B cell (primary cell): ENCODE measurements around the gene ITGA2B. TPM values are rescaled to one million over a fixed set of nuclear protein-coding genes. Genes with fewer than 3 reads are reported as not detected.

Experiments used
- ATAC-seq: fragments of 200-7000 bp; cut with Tn5 transposase; one replicate; pipeline ENCODE4 v1.10.0; 2021; ENCODE audit warnings: low read depth, mild to moderate bottlenecking, moderate number of reproducible peaks, moderate library complexity
- CTCF ChIA-PET: fragments of 350-600 bp; sonication (Branson Sonifier 250); formaldehyde crosslinking; loops from one replicate; lab custom pipeline; 2021; ENCODE audit warnings: antibody characterized with exemption, inconsistent platforms; lab: Charles Lee
- POLR2A ChIA-PET: fragments of 350-600 bp; sonication (Branson Sonifier 250); formaldehyde crosslinking; loops from one replicate; lab custom pipeline; 2021; ENCODE audit warnings: antibody characterized with exemption; lab: Charles Lee
- DNase-seq: peaks from one replicate; pipeline ENCODE4 v3.0.0; 2013
- H2AFZ ChIP-seq: 2 replicates; pipeline ENCODE4 v1.6.1; 2012; ENCODE audit warnings: mild to moderate bottlenecking, low read depth, low read length; ENCODE audit not compliant: insufficient read depth, poor library complexity, severe bottlenecking
- H3K27ac ChIP-seq, 2 donors: 1 replicate in 1 of 2; 2 replicates in 1 of 2; pipeline ENCODE4 v1.5.1; 2012 to 2013; ENCODE audit warnings: low read length in 2 of 2, mild to moderate bottlenecking in 2 of 2, moderate library complexity in 1 of 2
- H3K27me3 ChIP-seq, 4 experiments: fragments of 200-600 bp in 1 of 4; sonication (generic) in 1 of 4; replicated peaks in 1 of 4; 1 replicate in 2 of 4; 2 replicates in 2 of 4; pipeline versions ENCODE4 v1.6.1 to v1.7.0; 2013 to 2016; ENCODE audit warnings: low read length in 3 of 4, mild to moderate bottlenecking in 2 of 4, mixed read lengths in 1 of 4, moderate library complexity in 1 of 4; ENCODE audit not compliant: insufficient read depth in 4 of 4, control insufficient read depth in 3 of 4; ENCODE audit errors: control extremely low read depth in 1 of 4
- H3K36me3 ChIP-seq, 2 experiments: replicated peaks in 1 of 2; 1 replicate in 1 of 2; 2 replicates in 1 of 2; pipeline versions ENCODE4 v1.6.1 to v1.7.1; 2013; ENCODE audit warnings: low read length in 1 of 2; ENCODE audit not compliant: insufficient read depth in 2 of 2, control insufficient read depth in 1 of 2; ENCODE audit errors: control extremely low read depth in 1 of 2, extremely low read depth in 1 of 2
- H3K4me1 ChIP-seq, 2 donors: fragments of 200-600 bp in 1 of 2; sonication (generic) in 1 of 2; 1 replicate in 1 of 2; 2 replicates in 1 of 2; pipeline versions ENCODE4 v1.5.1 to v1.6.1; 2013 to 2017; ENCODE audit warnings: low read length in 2 of 2; ENCODE audit not compliant: control insufficient read depth in 2 of 2, insufficient read depth in 2 of 2
- H3K4me2 ChIP-seq: replicated peaks from 2 replicates; pipeline ENCODE3; 2012; ENCODE audit warnings: mild to moderate bottlenecking, low read depth, low read length; ENCODE audit not compliant: poor library complexity, severe bottlenecking
- H3K4me3 ChIP-seq, 5 experiments: fragments of 200-600 bp in 1 of 5; sonication (generic) in 1 of 5; 1 replicate in 3 of 5; 2 replicates in 2 of 5; pipeline versions ENCODE4 v1.5.1 to v1.7.0; 2011 to 2016; ENCODE audit warnings: low read length in 4 of 5, mild to moderate bottlenecking in 4 of 5, low read depth in 2 of 5, control low read depth in 1 of 5, moderate library complexity in 1 of 5; ENCODE audit not compliant: insufficient read depth in 1 of 5; ENCODE audit errors: control extremely low read depth in 1 of 5, extremely low read depth in 1 of 5
- H3K79me2 ChIP-seq: fragments of 200-600 bp; sonication (generic); one replicate; pipeline ENCODE4 v1.6.0; 2016; ENCODE audit warnings: low read length; ENCODE audit not compliant: control insufficient read depth, insufficient read depth
- H3K9ac ChIP-seq: fragments of 200-600 bp; sonication (generic); 2 replicates; pipeline ENCODE4 v1.6.1; 2017; ENCODE audit warnings: mild to moderate bottlenecking, low read length, moderate library complexity
- H3K9me3 ChIP-seq, 3 donors: one replicate each; pipeline versions ENCODE4 v1.6.1 to v1.7.1; 2013; ENCODE audit warnings: low read length in 2 of 3; ENCODE audit not compliant: control insufficient read depth in 2 of 3, insufficient read depth in 1 of 3; ENCODE audit errors: control extremely low read depth in 1 of 3
- H4K20me1 ChIP-seq: 2 replicates; pipeline ENCODE4 v1.6.0; 2012; ENCODE audit warnings: mild to moderate bottlenecking, low read length; ENCODE audit not compliant: insufficient read depth, control insufficient read depth, poor library complexity, severe bottlenecking
- H3K27ac Mint-ChIP-seq: one replicate; pipeline ENCODE4 v1.8.0; 2021; ENCODE audit warnings: mixed read lengths
- H3K27me3 Mint-ChIP-seq: one replicate; pipeline ENCODE4 v1.8.0; 2021; ENCODE audit warnings: mixed read lengths
- H3K4me1 Mint-ChIP-seq: one replicate; pipeline ENCODE4 v1.8.0; 2021; ENCODE audit warnings: mixed read lengths
- H3K4me3 Mint-ChIP-seq: one replicate; pipeline ENCODE4 v1.8.0; 2021; ENCODE audit warnings: mixed read lengths
- H3K9me3 Mint-ChIP-seq: one replicate; pipeline ENCODE4 v1.8.0; 2022; ENCODE audit warnings: mixed read lengths; ENCODE audit not compliant: insufficient read depth
- EZH2 ChIP-seq: IDR thresholded peaks from 2 replicates; pipeline ENCODE4 v1.6.1; 2012; ENCODE audit warnings: borderline replicate concordance, low read depth, mild to moderate bottlenecking, moderate library complexity, low read length; ENCODE audit not compliant: insufficient read depth, poor library complexity, severe bottlenecking
- WGBS: methylation state at CpG from one replicate; pipeline ENCODE4 v1.1.5; 2013; ENCODE audit warnings: missing lambda C conversion rate; ENCODE audit not compliant: insufficient coverage; 5-methylcytosine and 5-hydroxymethylcytosine counted together
- intact Hi-C: fragments of 100-400 bp; cut with micrococcal nuclease; formaldehyde crosslinking; loops from one replicate; pipeline ENCODE4 v1.10.0; 2022
- polyA plus RNA-seq: library from polyadenylated mRNA; depleted of rRNA; stranded (reverse); fragments of >200 nt; gene quantifications from 2 replicates; pipeline ENCODE4 v1.2.3, GENCODE V29; 2012
- total RNA-seq, 2 donors: library from RNA; stranded (reverse); fragments of 120-200 nt in 1 of 2; gene quantifications; 1 replicate in 1 of 2; 2 replicates in 1 of 2; pipeline versions ENCODE4 v1.2.3 to v1.2.4, GENCODE V29; 2013 to 2022
- TF ChIP-seq, protein P1 (sequence below): fragments of 200-600 bp; IDR thresholded peaks from one replicate; pipeline ENCODE4 v1.8.0; 2022; ENCODE audit warnings: antibody characterized with exemption, mild to moderate bottlenecking

ITGA2B gene
- total and polyA plus RNA-seq, 2 donors (not counting 1 experiment from before 2014, with no cell fraction given), result 0.15 to 0.20 TPM

- H2AFZ ChIP-seq, result no peak overlapping the region
- Mint-ChIP-seq H3K9me3 (no peaks in the 10 kb centered on the region), H3K27ac (no peak overlapping the region), H3K4me3 (no peak overlapping the region), H3K27me3 (peaks cover 4% of the 10 kb centered on the region), H3K4me1 (peaks cover 13% of the 10 kb centered on the region)
- H3K4me2 ChIP-seq, result no peak overlapping the region
- WGBS, result 88% methylated on average over 10 of the region's 11 CpGs
- no peak for ATAC-seq
- TF ChIP-seq, protein P1, sequence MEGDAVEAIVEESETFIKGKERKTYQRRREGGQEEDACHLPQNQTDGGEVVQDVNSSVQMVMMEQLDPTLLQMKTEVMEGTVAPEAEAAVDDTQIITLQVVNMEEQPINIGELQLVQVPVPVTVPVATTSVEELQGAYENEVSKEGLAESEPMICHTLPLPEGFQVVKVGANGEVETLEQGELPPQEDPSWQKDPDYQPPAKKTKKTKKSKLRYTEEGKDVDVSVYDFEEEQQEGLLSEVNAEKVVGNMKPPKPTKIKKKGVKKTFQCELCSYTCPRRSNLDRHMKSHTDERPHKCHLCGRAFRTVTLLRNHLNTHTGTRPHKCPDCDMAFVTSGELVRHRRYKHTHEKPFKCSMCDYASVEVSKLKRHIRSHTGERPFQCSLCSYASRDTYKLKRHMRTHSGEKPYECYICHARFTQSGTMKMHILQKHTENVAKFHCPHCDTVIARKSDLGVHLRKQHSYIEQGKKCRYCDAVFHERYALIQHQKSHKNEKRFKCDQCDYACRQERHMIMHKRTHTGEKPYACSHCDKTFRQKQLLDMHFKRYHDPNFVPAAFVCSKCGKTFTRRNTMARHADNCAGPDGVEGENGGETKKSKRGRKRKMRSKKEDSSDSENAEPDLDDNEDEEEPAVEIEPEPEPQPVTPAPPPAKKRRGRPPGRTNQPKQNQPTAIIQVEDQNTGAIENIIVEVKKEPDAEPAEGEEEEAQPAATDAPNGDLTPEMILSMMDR, result no peak
- TF ChIP-seq EZH2, result no peak
- H3K4me1 ChIP-seq, result peaks cover 4 to 8% of the 10 kb centered on the region in 2 donors
- peaks cover 16% of the 10 kb centered on the region for H4K20me1 ChIP-seq
- DNase-seq, result no peak
- peaks cover 0 to 19% of the 10 kb centered on the region in 2 experiments for H3K36me3 ChIP-seq
- no peaks in the 10 kb centered on the region for H3K27me3 ChIP-seq
- intact Hi-C loops, result no loop called here
- H3K79me2 ChIP-seq, result no peaks in the 10 kb centered on the region
- no peak overlapping the region for H3K9ac ChIP-seq
- ChIA-PET CTCF (interaction anchor here (0.6 to 10.1 kb wide), 5 partner anchors 11 to 146 kb away, joined by 3 to 117 read pairs (median 16); partner anchors contain the start of gene SLC25A39), POLR2A (interaction anchor here (0.7 kb wide), 2 partner anchors 9 to 245 kb away, joined by 3 to 4 read pairs; no protein-coding TSS in a partner anchor)
- no peak overlapping the region for H3K27ac ChIP-seq
- no peaks in the 10 kb centered on the region for H3K9me3 ChIP-seq
- H3K4me3 ChIP-seq, result no peak overlapping the region
These were observed 33.2 kb downstream of the ITGA2B start for GRCh38 chr17:44356241-44356640.

- CTCF ChIA-PET, result interaction anchor here (1.4 to 10.1 kb wide), 9 partner anchors 7 to 412 kb away, joined by 3 to 117 read pairs (median 16); partner anchors contain the start of genes FAM171A2, GRN and SLC25A39
- POLR2A ChIA-PET, result no interaction called here
- Mint-ChIP-seq H3K4me3 (no peak overlapping the region), H3K27me3 (peaks cover 4% of the 10 kb centered on the region), H3K4me1 (peaks cover 15% of the 10 kb centered on the region), H3K27ac (no peak overlapping the region), H3K9me3 (no peaks in the 10 kb centered on the region)
- Histone ChIP-seq H3K4me2 (no peak overlapping the region), H3K36me3 (peaks cover 0 to 25% of the 10 kb centered on the region in 2 experiments), H3K27ac (no peak overlapping the region), H3K4me3 (no peak overlapping the region), H4K20me1 (peaks cover 20% of the 10 kb centered on the region), H3K79me2 (no peaks in the 10 kb centered on the region), H3K27me3 (no peaks in the 10 kb centered on the region), H3K9ac (no peak overlapping the region), H3K9me3 (no peaks in the 10 kb centered on the region), H3K4me1 (peaks cover 4 to 9% of the 10 kb centered on the region in 2 donors), H2AFZ (no peak overlapping the region)
- no peak for TF ChIP-seq EZH2
- TF ChIP-seq, protein P1, result no peak
- intact Hi-C loops, result no loop called here
- 79% methylated on average over 14 of the region's 17 CpGs for WGBS
- no peak for ATAC-seq
- no peak for DNase-seq
These were observed 33.8 kb downstream of the ITGA2B start for GRCh38 chr17:44355642-44356099.
